ENCODE results near the gene ZNF862. TPM values are rescaled to one million over a fixed set of nuclear protein-coding genes. Genes with fewer than 3 reads are reported as not detected.

Gene ZNF862
- total and polyA plus RNA-seq, 2 of the 13 experiments (the other 11 are each of a cell fraction or from before 2014, with no cell fraction given), result 0.89 to 2.0 TPM

- TF ChIP-seq HBP1 (CRISPR knock-in tag; IDR thresholded peaks at IDR 0.05; ENCODE audit: low read depth) (no peak), ARID2 (CRISPR knock-in tag; IDR thresholded peaks at IDR 0.05; ENCODE audit: borderline replicate concordance) (no peak), RBAK (CRISPR knock-in tag; IDR thresholded peaks at IDR 0.05) (no peak), ARID4A (CRISPR knock-in tag; IDR thresholded peaks at IDR 0.05; ENCODE audit: borderline replicate concordance) (peak; percentile 90; the same call in 1 of the 2 replicates), ZNF501 (CRISPR knock-in tag; IDR thresholded peaks at IDR 0.05) (peak; percentile 88), ZNF281 (CRISPR knock-in tag; IDR thresholded peaks at IDR 0.05; ENCODE audit: borderline replicate concordance) (peak; percentile 83; the same call in 1 of the 2 replicates), NFYC (CRISPR knock-in tag; IDR thresholded peaks at IDR 0.05) (peak; percentile 88), MED8 (CRISPR knock-in tag; IDR thresholded peaks at IDR 0.05; ENCODE audit: insufficient replicate concordance) (no peak)
Measured at GRCh38 chr7:149838224-149838991, at the start of gene ZNF862 (continued).
